Colonic mucosa (tissue), 4 donors: ENCODE results near the gene IBTK. TPM values are rescaled to one million over a fixed set of nuclear protein-coding genes. Genes with fewer than 3 reads are reported as not detected.
A peak's percentile ranks its signal among the peaks of the same experiment; 100 is the strongest.

ENCODE experiments used
- DNase-seq: peaks from one replicate; pipeline ENCODE4 v3.0.0-alpha.2; 2020
- H3K27ac ChIP-seq: fragments of 200-600 bp; one replicate; pipeline ENCODE4 v1.8.0; 2021
- H3K27me3 ChIP-seq: fragments of 200-600 bp; one replicate; pipeline ENCODE4 v1.8.0; 2021
- H3K36me3 ChIP-seq: fragments of 200-600 bp; one replicate; pipeline ENCODE4 v1.8.0; 2021
- H3K4me1 ChIP-seq: fragments of 200-600 bp; one replicate; pipeline ENCODE4 v1.8.0; 2021; ENCODE audit warnings: mild to moderate bottlenecking
- H3K4me3 ChIP-seq: fragments of 200-600 bp; one replicate; pipeline ENCODE4 v1.8.0; 2021
- H3K9ac ChIP-seq, 2 donors: one replicate each; pipeline ENCODE4 v1.7.0; 2013; ENCODE audit warnings: control low read depth in 2 of 2, low read depth in 2 of 2, low read length in 2 of 2
- H3K9me3 ChIP-seq: fragments of 200-600 bp; one replicate; pipeline ENCODE4 v1.8.0; 2021
- CTCF ChIP-seq: fragments of 200-600 bp; IDR thresholded peaks from one replicate; pipeline ENCODE4 v1.8.0; 2022; ENCODE audit warnings: antibody characterized with exemption, mild to moderate bottlenecking
- intact Hi-C: fragments of 100-400 bp; cut with DNase I; formaldehyde crosslinking; loops from one replicate; pipeline ENCODE4 v1.14.1; 2022
- total RNA-seq, 2 donors: library from RNA; stranded (reverse); fragmentation: NEBNext Ultra II Directional in 1 of 2; extraction: Animal tissue kit (Norgen Biotek cat#: 25700) in 1 of 2; gene quantifications; one replicate each; pipeline ENCODE4 v1.2.1, GENCODE V29; 2021
- donor health status: healthy.
- donor health status: DM: no; HTN: no; CAD: no.
- donor health status: DM: no; HTN: no; CAD: no.

Gene IBTK
- total RNA-seq, 2 donors from 2014 or later: 37.5 to 39.8 TPM

DNA sequence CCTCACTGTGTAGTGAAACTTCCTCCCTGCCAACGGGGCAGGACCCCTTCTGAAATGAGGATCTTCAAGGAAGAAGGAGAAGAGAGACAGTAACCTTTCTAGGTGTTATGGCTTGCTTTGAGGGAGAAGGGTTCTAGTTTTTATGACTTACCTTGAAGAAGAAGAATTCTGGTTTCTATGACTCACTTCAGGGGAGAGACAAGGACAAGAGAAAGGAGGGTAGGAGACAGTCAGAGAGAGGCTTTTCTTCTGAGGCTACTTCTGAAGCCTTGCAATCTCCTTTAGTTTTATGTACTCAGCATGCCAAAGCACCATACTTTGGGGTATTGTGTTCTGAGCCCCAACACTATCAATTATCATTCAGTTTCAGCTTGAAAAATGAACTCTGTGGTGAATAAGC is 25.8 kb upstream of the IBTK start:
- no peak overlapping the region for H3K27ac ChIP-seq
- no peaks in the 10 kb centered on the region for H3K27me3 ChIP-seq
- H3K9me3 ChIP-seq: no peaks in the 10 kb centered on the region
- H3K4me3 ChIP-seq: no peak overlapping the region
- H3K4me1 ChIP-seq: no peaks in the 10 kb centered on the region
- no peak for TF ChIP-seq CTCF
- no peaks in the 10 kb centered on the region for H3K36me3 ChIP-seq
- no peak overlapping the region for H3K9ac ChIP-seq
- no peak for DNase-seq
- intact Hi-C loops: loop anchor here (5.0 kb wide), 1 partner anchor 439 kb away; no protein-coding TSS in a partner anchor

DNA sequence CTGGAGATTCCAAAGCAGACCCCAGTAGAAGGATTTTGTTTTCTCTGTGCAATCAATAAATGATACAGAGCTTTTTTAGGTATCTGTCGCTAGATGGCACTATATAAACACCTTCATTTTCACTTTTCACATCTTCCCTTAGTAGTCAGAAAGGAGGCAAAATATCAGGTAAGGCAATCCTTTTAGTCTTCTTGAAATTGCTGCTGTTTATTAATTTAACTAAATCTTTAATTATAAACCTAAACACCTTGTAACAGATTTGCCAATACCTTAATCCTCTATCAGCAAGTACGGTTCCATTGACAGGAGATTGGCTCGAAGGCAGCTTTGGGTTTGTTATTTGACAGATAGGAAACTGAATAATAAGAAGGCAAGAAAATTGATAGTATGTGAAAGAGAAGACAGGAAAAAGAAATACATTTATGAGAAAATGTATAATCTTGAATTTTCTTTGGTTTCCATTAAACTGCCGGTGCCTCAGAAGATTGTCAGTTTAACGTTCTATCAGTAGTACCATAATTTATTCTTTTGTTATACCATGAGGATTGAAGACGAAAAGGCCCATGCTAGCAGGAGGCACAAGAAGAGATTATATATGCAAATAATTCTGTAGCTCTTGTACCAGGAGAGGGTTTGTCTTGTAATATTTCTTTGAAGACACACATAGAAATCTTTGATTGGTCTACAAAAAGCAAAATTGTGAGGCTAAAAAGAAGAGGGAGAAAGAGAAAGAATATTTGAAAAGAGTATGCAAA is 23.5 kb upstream of the IBTK start:
- Histone ChIP-seq H3K9me3 (no peaks in the 10 kb centered on the region), H3K36me3 (no peaks in the 10 kb centered on the region), H3K4me1 (no peaks in the 10 kb centered on the region), H3K4me3 (no peak overlapping the region), H3K9ac (no peak overlapping the region), H3K27me3 (no peaks in the 10 kb centered on the region), H3K27ac (no peak overlapping the region)
- no peak for DNase-seq
- intact Hi-C loops: loop anchor here (2.0 to 5.0 kb wide), 2 partner anchors 441 to 786 kb away; no protein-coding TSS in a partner anchor
- peak; percentile 65 for TF ChIP-seq CTCF

DNA sequence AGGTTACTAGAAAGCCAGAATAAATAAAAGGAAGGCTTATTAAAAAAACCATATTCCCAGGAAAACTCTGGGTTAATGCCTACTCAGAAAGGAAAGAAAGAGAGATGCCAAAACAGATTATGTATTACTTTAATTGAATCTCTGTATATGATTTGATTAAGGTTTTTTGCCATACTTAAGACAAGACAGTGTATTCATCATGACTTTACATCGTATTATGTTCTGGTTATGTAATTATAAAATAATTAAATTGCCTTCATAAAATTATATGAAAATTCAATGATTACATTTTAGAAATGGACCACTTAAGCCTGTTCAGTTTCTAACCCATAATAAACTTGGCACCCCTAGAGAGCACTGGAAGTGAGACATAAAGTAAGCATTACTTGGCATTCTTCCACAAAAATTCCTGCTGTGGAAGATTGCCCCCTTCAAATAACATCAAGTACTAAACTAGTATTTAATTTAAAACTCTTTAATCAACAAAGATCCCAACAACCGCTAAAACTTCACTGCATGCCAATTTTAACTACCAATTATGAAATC is 20.8 kb upstream of the IBTK start:
- intact Hi-C loops: no loop called here

DNA sequence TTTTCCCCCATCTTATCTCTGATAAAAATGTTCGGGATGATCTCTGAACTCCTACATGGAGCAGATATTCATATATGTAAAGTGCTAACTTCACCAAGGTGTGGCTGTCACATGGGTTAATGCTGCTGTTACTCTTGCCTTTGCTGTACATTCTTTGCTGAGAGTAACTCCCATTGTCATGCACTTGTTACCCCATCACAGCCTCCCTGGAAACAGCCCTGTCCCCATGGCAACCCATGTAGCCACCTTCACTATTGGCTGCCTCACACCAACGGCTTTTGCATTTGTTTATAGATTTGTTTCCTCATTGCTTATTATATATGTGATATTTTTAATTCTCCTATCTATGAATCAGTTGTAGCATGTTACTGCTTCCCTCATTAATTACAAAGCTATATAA is 17.3 kb upstream of the IBTK start:
- intact Hi-C loops: no loop called here
- Histone ChIP-seq H3K4me1 (no peaks in the 10 kb centered on the region), H3K9ac (no peak overlapping the region), H3K4me3 (no peak overlapping the region), H3K27ac (no peak overlapping the region), H3K36me3 (no peaks in the 10 kb centered on the region), H3K9me3 (no peaks in the 10 kb centered on the region), H3K27me3 (no peaks in the 10 kb centered on the region)
- no peak for DNase-seq
- no peak for TF ChIP-seq CTCF

More for the DNA sequence above, 20.8 kb upstream of the IBTK start:
- H3K4me3 ChIP-seq: no peak overlapping the region
- H3K9me3 ChIP-seq: no peaks in the 10 kb centered on the region
- H3K36me3 ChIP-seq: no peaks in the 10 kb centered on the region
- no peaks in the 10 kb centered on the region for H3K27me3 ChIP-seq
- TF ChIP-seq CTCF: no peak
- H3K4me1 ChIP-seq: no peaks in the 10 kb centered on the region
- H3K9ac ChIP-seq: no peak overlapping the region
- no peak overlapping the region for H3K27ac ChIP-seq
- DNase-seq: no peak

- DNase-seq: no peak
- Histone ChIP-seq H3K36me3 (no peaks in the 10 kb centered on the region), H3K27me3 (no peaks in the 10 kb centered on the region), H3K4me3 (no peak overlapping the region), H3K27ac (no peak overlapping the region), H3K4me1 (no peaks in the 10 kb centered on the region), H3K9me3 (no peaks in the 10 kb centered on the region), H3K9ac (no peak overlapping the region)
- intact Hi-C loops: no loop called here
- no peak for TF ChIP-seq CTCF
Measured at GRCh38 chr6:82264321-82264720, 16.8 kb upstream of the IBTK start.
